Fibroblast of lung (primary cell): ENCODE data around the gene FAM53B. TPM values are rescaled to one million over a fixed set of nuclear protein-coding genes. Genes with fewer than 3 reads are reported as not detected.

Experiments used
- DNase-seq, 2 donors: peaks; one replicate each; pipeline versions ENCODE4 v3.0.0 to v3.0.0-alpha.2; 2010; ENCODE audit warnings: low read depth in 2 of 2
- H2AFZ ChIP-seq: 2 replicates; pipeline ENCODE4 v1.5.1; 2012; ENCODE audit warnings: low read length, control low read depth, inconsistent platforms
- H3K27ac ChIP-seq: 2 replicates; pipeline ENCODE4 v1.5.1; 2011; ENCODE audit warnings: low read length, control low read depth; ENCODE audit not compliant: insufficient read depth
- H3K27me3 ChIP-seq: 2 replicates; pipeline ENCODE4 v1.5.1; 2011; ENCODE audit warnings: mild to moderate bottlenecking, low read length; ENCODE audit not compliant: control insufficient read depth, insufficient read depth
- H3K36me3 ChIP-seq: 2 replicates; pipeline ENCODE4 v1.5.1; 2011; ENCODE audit warnings: low read length; ENCODE audit not compliant: control insufficient read depth, insufficient read depth
- H3K4me1 ChIP-seq: 2 replicates; pipeline ENCODE4 v1.5.1; 2011; ENCODE audit warnings: low read length; ENCODE audit not compliant: control insufficient read depth, insufficient read depth; ENCODE audit errors: extremely low read depth
- H3K4me2 ChIP-seq: 2 replicates; pipeline ENCODE4 v1.5.1; 2011; ENCODE audit warnings: low read length, control low read depth; ENCODE audit not compliant: insufficient read depth; ENCODE audit errors: extremely low read depth
- H3K4me3 ChIP-seq, 4 experiments: fragments of 200-600 bp in 1 of 4; sonication (generic) in 1 of 4; replicated peaks in 1 of 4; 2 replicates each; pipeline ENCODE4 v1.5.1; 2011 to 2016; ENCODE audit warnings: low read length in 4 of 4, low read depth in 3 of 4, mild to moderate bottlenecking in 3 of 4, control low read depth in 2 of 4, inconsistent platforms in 1 of 4, mixed read lengths in 1 of 4; ENCODE audit not compliant: insufficient read depth in 1 of 4; ENCODE audit errors: control extremely low read depth in 1 of 4
- H3K79me2 ChIP-seq: 2 replicates; pipeline ENCODE4 v1.5.1; 2012; ENCODE audit warnings: mild to moderate bottlenecking, low read length, inconsistent platforms; ENCODE audit not compliant: control insufficient read depth, insufficient read depth
- H3K9ac ChIP-seq: 2 replicates; pipeline ENCODE4 v1.5.1; 2011; ENCODE audit warnings: mild to moderate bottlenecking, low read length, control low read depth; ENCODE audit not compliant: insufficient read depth
- H3K9me3 ChIP-seq: 2 replicates; pipeline ENCODE4 v1.5.1; 2012; ENCODE audit warnings: low read depth, low read length; ENCODE audit not compliant: control insufficient read depth, insufficient read depth
- H4K20me1 ChIP-seq: 2 replicates; pipeline ENCODE4 v1.5.1; 2011; ENCODE audit warnings: low read length; ENCODE audit not compliant: control insufficient read depth, insufficient read depth; ENCODE audit errors: extremely low read depth
- EZH2 ChIP-seq: IDR thresholded peaks from 2 replicates; pipeline ENCODE4 v1.5.1; 2012; ENCODE audit warnings: low read length, control low read depth, mild to moderate bottlenecking; ENCODE audit errors: missing control alignments
- polyA plus RNA-seq, 2 donors: library from polyadenylated mRNA; depleted of rRNA in 1 of 2; stranded (reverse) in 1 of 2; unstranded in 1 of 2; fragments of >200 nt; gene quantifications; 2 replicates each; pipeline ENCODE4 v1.2.1, GENCODE V29; 2011 to 2012; ENCODE audit warnings: missing spikeins in 1 of 2
- total RNA-seq: library from RNA; depleted of rRNA; stranded (reverse); fragments of >200 nt; gene quantifications from 2 replicates; pipeline ENCODE4 v1.2.1, GENCODE V29; 2014
- TF ChIP-seq, protein P1 (sequence below), 2 donors: IDR thresholded peaks in 1 of 2; conservative IDR thresholded peaks in 1 of 2; 1 replicate in 1 of 2; 2 replicates in 1 of 2; pipeline ENCODE4 v1.5.1; 2011 to 2012; ENCODE audit warnings: low read length in 2 of 2, control low read depth in 1 of 2, inconsistent platforms in 1 of 2, low read depth in 1 of 2, mild to moderate bottlenecking in 1 of 2

FAM53B gene
- total and polyA plus RNA-seq, 2 donors (not counting 1 experiment from before 2014, with no cell fraction given): 2.2 to 11.7 TPM

- Histone ChIP-seq H3K27ac (no peak overlapping the region), H3K36me3 (peaks cover 2% of the 10 kb centered on the region), H3K79me2 (no peaks in the 10 kb centered on the region), H4K20me1 (no peaks in the 10 kb centered on the region), H3K4me2 (no peak overlapping the region), H3K4me1 (peaks cover 4% of the 10 kb centered on the region), H3K4me3 (no peak overlapping the region), H3K27me3 (no peaks in the 10 kb centered on the region), H3K9me3 (no peaks in the 10 kb centered on the region), H3K9ac (no peak overlapping the region), H2AFZ (no peak overlapping the region)
- TF ChIP-seq EZH2: no peak
- TF ChIP-seq, protein P1, sequence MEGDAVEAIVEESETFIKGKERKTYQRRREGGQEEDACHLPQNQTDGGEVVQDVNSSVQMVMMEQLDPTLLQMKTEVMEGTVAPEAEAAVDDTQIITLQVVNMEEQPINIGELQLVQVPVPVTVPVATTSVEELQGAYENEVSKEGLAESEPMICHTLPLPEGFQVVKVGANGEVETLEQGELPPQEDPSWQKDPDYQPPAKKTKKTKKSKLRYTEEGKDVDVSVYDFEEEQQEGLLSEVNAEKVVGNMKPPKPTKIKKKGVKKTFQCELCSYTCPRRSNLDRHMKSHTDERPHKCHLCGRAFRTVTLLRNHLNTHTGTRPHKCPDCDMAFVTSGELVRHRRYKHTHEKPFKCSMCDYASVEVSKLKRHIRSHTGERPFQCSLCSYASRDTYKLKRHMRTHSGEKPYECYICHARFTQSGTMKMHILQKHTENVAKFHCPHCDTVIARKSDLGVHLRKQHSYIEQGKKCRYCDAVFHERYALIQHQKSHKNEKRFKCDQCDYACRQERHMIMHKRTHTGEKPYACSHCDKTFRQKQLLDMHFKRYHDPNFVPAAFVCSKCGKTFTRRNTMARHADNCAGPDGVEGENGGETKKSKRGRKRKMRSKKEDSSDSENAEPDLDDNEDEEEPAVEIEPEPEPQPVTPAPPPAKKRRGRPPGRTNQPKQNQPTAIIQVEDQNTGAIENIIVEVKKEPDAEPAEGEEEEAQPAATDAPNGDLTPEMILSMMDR (conservative IDR thresholded peaks at IDR 0.05 in 1 of 2, IDR thresholded peaks at IDR 0.05 in 1 of 2; ENCODE audit: low read depth in 1 of 2, low read length in 2 of 2): no peak
- no peak for DNase-seq
These were observed 60.4 kb downstream of the FAM53B start for GRCh38 chr10:124683814-124684213.

- Histone ChIP-seq H3K27me3 (no peaks in the 10 kb centered on the region), H3K9ac (no peak overlapping the region), H3K27ac (no peak overlapping the region), H3K9me3 (no peaks in the 10 kb centered on the region), H2AFZ (no peak overlapping the region), H3K4me1 (peaks cover 4% of the 10 kb centered on the region), H3K4me2 (no peak overlapping the region), H3K36me3 (peaks cover 2% of the 10 kb centered on the region), H3K4me3 (no peak overlapping the region), H3K79me2 (no peaks in the 10 kb centered on the region), H4K20me1 (no peaks in the 10 kb centered on the region)
- DNase-seq: no peak
- TF ChIP-seq, protein P1 (conservative IDR thresholded peaks at IDR 0.05 in 1 of 2, IDR thresholded peaks at IDR 0.05 in 1 of 2; ENCODE audit: low read depth in 1 of 2, low read length in 2 of 2): no peak
- no peak for TF ChIP-seq EZH2
These were observed 62.3 kb downstream of the FAM53B start for GRCh38 chr10:124681626-124682552.

DNA sequence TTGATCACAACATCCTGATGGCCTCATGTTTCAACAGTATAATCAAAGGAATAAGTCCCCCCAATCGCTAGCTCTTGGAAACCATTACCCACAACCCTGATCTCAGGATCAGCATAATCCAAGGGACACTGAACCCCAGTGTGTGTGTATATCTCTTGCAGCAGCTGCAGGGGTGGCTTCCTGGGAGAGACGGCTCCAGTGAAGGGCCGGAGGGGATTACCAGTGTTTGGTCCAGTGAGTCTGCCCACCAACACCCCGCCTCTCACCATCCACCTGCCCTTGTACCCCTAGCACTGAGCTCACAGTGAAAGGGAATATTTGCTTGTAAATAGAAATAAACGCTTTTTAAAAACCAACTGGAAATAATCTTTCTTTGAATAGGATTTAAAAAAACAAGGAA, 63.1 kb downstream of the FAM53B start:
- TF ChIP-seq EZH2: no peak
- TF ChIP-seq, protein P1 (conservative IDR thresholded peaks at IDR 0.05 in 1 of 2, IDR thresholded peaks at IDR 0.05 in 1 of 2; ENCODE audit: low read depth in 1 of 2, low read length in 2 of 2): no peak
- Histone ChIP-seq H2AFZ (no peak overlapping the region), H3K4me2 (no peak overlapping the region), H3K79me2 (no peaks in the 10 kb centered on the region), H4K20me1 (no peaks in the 10 kb centered on the region), H3K27me3 (no peaks in the 10 kb centered on the region), H3K36me3 (peaks cover 2% of the 10 kb centered on the region), H3K4me3 (no peak overlapping the region), H3K27ac (peak overlapping the region; percentile 7), H3K9ac (no peak overlapping the region), H3K4me1 (peaks cover 4% of the 10 kb centered on the region), H3K9me3 (no peaks in the 10 kb centered on the region)
- DNase-seq: no peak
